Osteocyte (in vitro differentiated cells): Measurements from ENCODE around the gene PTPN23. TPM values are rescaled to one million over a fixed set of nuclear protein-coding genes. Genes with fewer than 3 reads are reported as not detected.

Source experiments
- DNase-seq: peaks from one replicate; pipeline ENCODE4 v3.0.0; 2021; ENCODE audit warnings: mixed read lengths; ENCODE audit not compliant: unreplicated experiment; ENCODE audit errors: extremely low spot score
- H3K27ac Mint-ChIP-seq: one replicate; pipeline ENCODE4 v1.8.0; 2021; ENCODE audit warnings: mild to moderate bottlenecking, mixed read lengths; ENCODE audit not compliant: unreplicated experiment
- H3K27me3 Mint-ChIP-seq: one replicate; pipeline ENCODE4 v1.8.0; 2021; ENCODE audit warnings: mixed read lengths; ENCODE audit not compliant: unreplicated experiment
- H3K36me3 Mint-ChIP-seq: one replicate; pipeline ENCODE4 v1.8.0; 2021; ENCODE audit warnings: mixed read lengths; ENCODE audit not compliant: unreplicated experiment
- H3K4me1 Mint-ChIP-seq: one replicate; pipeline ENCODE4 v1.8.0; 2021; ENCODE audit warnings: mixed read lengths; ENCODE audit not compliant: unreplicated experiment
- H3K4me3 Mint-ChIP-seq: one replicate; pipeline ENCODE4 v1.8.0; 2021; ENCODE audit warnings: mild to moderate bottlenecking, moderate library complexity, mixed read lengths; ENCODE audit not compliant: unreplicated experiment
- H3K9me3 Mint-ChIP-seq: one replicate; pipeline ENCODE4 v1.8.0; 2021; ENCODE audit warnings: mixed read lengths; ENCODE audit not compliant: unreplicated experiment
- CTCF ChIP-seq: fragments of 200-600 bp; sonication (generic); IDR thresholded peaks from 2 replicates; pipeline ENCODE4 v1.5.0; 2021; ENCODE audit warnings: antibody characterized with exemption, mild to moderate bottlenecking, moderate library complexity
- total RNA-seq: library from RNA; stranded (reverse); gene quantifications from 2 replicates; pipeline ENCODE4 v1.2.1, GENCODE V29; 2021

Gene PTPN23
- total RNA-seq, 1 donor from 2014 or later, result 57.7 TPM

DNA sequence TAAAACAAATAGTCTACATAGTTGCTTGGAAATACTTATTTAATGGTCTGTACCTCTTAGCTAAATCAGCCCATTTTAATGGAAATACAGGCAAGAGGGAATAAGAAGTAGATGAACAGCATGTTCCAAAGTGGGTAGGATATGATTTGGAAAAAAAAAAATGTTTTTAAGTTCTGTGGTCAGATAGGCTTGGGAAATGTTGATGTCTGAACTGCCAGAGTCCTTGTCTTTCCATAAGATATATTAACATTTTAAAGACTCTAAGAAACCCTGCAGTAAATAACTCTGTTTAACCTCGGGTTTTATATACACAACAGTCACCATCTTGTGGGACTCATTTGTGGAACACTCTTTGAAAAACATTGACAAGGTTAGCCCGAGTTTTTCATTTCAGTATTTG, 40.0 kb upstream of the PTPN23 start:
- H3K4me1 Mint-ChIP-seq, result no peaks in the 10 kb centered on the region
- DNase-seq, result no peak
- no peaks in the 10 kb centered on the region for H3K9me3 Mint-ChIP-seq
- TF ChIP-seq CTCF, result no peak
- H3K27ac Mint-ChIP-seq, result no peak overlapping the region
- H3K4me3 Mint-ChIP-seq, result no peak overlapping the region
- H3K27me3 Mint-ChIP-seq, result no peaks in the 10 kb centered on the region
- peaks cover 62% of the 10 kb centered on the region for H3K36me3 Mint-ChIP-seq

GRCh38 chr3:47342151-47342550, 38.7 kb upstream of the PTPN23 start:
- Mint-ChIP-seq H3K9me3 (no peaks in the 10 kb centered on the region), H3K27me3 (no peaks in the 10 kb centered on the region), H3K36me3 (peaks cover 54% of the 10 kb centered on the region), H3K4me3 (no peak overlapping the region), H3K27ac (no peak overlapping the region), H3K4me1 (no peaks in the 10 kb centered on the region)
- no peak for DNase-seq
- no peak for TF ChIP-seq CTCF

DNA sequence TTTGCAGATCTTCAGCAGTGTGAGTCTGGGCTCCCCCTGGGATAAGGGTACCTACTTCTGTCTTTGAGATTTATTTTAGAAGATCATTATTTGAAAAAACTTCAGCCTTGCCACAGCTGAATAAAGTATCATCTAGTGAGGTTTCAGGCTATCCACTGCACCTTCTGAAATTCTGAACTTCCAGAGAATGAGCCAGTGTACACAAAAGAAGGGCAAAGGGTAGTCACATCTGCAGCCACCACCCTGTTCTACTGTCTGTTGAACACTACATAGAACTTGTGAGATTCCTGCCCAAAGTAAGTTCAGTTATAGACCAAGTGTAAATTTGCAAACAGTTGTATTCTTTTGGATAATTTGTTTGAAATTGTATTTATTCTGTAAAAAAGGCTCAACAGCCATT, 38.0 kb upstream of the PTPN23 start:
- no peaks in the 10 kb centered on the region for H3K9me3 Mint-ChIP-seq
- no peak for DNase-seq
- no peaks in the 10 kb centered on the region for H3K4me1 Mint-ChIP-seq
- H3K27me3 Mint-ChIP-seq, result no peaks in the 10 kb centered on the region
- no peak overlapping the region for H3K27ac Mint-ChIP-seq
- H3K4me3 Mint-ChIP-seq, result no peak overlapping the region
- no peak for TF ChIP-seq CTCF
- H3K36me3 Mint-ChIP-seq, result peaks cover 47% of the 10 kb centered on the region

DNA sequence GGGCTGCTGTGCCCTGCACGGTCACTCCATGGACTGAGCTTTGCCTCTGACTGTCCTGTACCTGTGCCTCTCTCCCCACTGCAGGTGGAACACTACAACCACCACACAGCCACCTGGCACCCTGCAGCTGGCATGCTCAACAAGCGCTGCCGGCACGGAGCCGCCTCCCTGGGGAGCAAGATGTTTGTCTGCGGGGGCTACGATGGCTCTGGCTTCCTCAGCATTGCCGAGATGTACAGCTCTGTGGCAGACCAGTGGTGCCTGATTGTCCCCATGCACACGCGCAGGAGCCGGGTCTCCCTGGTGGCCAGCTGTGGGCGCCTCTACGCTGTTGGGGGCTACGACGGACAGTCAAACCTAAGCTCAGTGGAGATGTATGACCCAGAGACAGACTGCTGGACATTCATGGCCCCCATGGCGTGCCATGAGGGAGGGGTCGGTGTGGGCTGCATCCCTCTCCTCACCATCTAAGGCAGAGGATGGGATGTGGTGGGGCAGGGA, 37.3 kb upstream of the PTPN23 start:
- H3K4me3 Mint-ChIP-seq, result no peak overlapping the region
- no peak for DNase-seq
- TF ChIP-seq CTCF, result no peak
- H3K36me3 Mint-ChIP-seq, result peaks cover 42% of the 10 kb centered on the region
- H3K27ac Mint-ChIP-seq, result no peak overlapping the region
- H3K27me3 Mint-ChIP-seq, result no peaks in the 10 kb centered on the region
- H3K4me1 Mint-ChIP-seq, result no peaks in the 10 kb centered on the region
- H3K9me3 Mint-ChIP-seq, result no peaks in the 10 kb centered on the region

GRCh38 chr3:47344971-47345370, 35.9 kb upstream of the PTPN23 start:
- no peaks in the 10 kb centered on the region for H3K27me3 Mint-ChIP-seq
- H3K4me1 Mint-ChIP-seq, result no peaks in the 10 kb centered on the region

More at GRCh38 chr3:47344971-47345370, 35.9 kb upstream of the PTPN23 start:
- Mint-ChIP-seq H3K27ac (no peak overlapping the region), H3K4me3 (no peak overlapping the region), H3K36me3 (peaks cover 34% of the 10 kb centered on the region), H3K9me3 (no peaks in the 10 kb centered on the region)
- DNase-seq, result no peak
- TF ChIP-seq CTCF, result no peak
